Measurements from ENCODE around the gene LRP5.

DNA sequence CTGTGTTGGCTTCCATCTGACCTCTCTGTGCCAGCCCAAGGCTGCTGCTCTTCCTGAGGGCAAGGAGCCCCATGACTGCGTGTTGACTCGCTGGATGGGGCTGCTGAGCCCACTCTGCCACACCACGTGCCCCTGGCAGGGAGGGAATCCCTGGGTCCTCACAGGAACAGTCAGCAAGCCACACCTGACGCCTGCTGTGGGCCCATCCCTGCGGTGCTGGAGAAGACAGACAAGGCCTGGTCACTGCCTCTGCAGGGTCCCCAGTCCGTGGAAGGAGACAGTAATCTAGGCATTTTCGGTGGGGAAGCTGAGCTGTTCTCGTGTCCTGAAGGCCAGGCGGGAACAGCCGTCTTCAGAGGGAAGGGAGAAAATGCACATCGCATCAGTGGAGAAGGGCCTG lies 137.6 kb downstream of the LRP5 start:
- TF ChIP-seq, protein P1, sequence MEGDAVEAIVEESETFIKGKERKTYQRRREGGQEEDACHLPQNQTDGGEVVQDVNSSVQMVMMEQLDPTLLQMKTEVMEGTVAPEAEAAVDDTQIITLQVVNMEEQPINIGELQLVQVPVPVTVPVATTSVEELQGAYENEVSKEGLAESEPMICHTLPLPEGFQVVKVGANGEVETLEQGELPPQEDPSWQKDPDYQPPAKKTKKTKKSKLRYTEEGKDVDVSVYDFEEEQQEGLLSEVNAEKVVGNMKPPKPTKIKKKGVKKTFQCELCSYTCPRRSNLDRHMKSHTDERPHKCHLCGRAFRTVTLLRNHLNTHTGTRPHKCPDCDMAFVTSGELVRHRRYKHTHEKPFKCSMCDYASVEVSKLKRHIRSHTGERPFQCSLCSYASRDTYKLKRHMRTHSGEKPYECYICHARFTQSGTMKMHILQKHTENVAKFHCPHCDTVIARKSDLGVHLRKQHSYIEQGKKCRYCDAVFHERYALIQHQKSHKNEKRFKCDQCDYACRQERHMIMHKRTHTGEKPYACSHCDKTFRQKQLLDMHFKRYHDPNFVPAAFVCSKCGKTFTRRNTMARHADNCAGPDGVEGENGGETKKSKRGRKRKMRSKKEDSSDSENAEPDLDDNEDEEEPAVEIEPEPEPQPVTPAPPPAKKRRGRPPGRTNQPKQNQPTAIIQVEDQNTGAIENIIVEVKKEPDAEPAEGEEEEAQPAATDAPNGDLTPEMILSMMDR (IDR thresholded peaks at IDR 0.05): no peak
- no peak for TF ChIP-seq POLR2A (IDR thresholded peaks at IDR 0.05)

All from vagina (tissue), 2 donors.